Prostate gland (tissue), 2 donors: Measurements from ENCODE around the gene UBR4. TPM values are rescaled to one million over a fixed set of nuclear protein-coding genes. Genes with fewer than 3 reads are reported as not detected.

ENCODE experiments used
- DNase-seq: peaks from one replicate; pipeline ENCODE4 v3.0.0-alpha.2; 2019; ENCODE audit warnings: low spot score
- H3K27ac ChIP-seq, 2 donors: fragments of 200-600 bp; sonication (generic); 2 replicates each; pipeline ENCODE4 v1.5.1; 2017 to 2019
- H3K27me3 ChIP-seq: fragments of 200-600 bp; sonication (generic); replicated peaks from 2 replicates; pipeline ENCODE4 v1.5.1; 2019; ENCODE audit not compliant: insufficient read depth
- H3K36me3 ChIP-seq, 2 donors: fragments of 200-600 bp; sonication (generic); 1 replicate in 1 of 2; 2 replicates in 1 of 2; pipeline versions ENCODE4 v1.5.1 to v1.8.1; 2017 to 2019
- H3K4me1 ChIP-seq: fragments of 200-600 bp; sonication (generic); replicated peaks from 2 replicates; pipeline ENCODE4 v1.5.1; 2019
- H3K4me3 ChIP-seq, 2 donors: fragments of 200-600 bp; sonication (generic); 2 replicates each; pipeline ENCODE4 v1.5.1; 2017 to 2019
- H3K9me3 ChIP-seq: fragments of 200-600 bp; sonication (generic); 2 replicates; pipeline ENCODE4 v1.5.1; 2017
- POLR2A ChIP-seq: fragments of 450-650 bp; IDR thresholded peaks from one replicate; pipeline ENCODE4 v1.6.1; 2016; ENCODE audit warnings: antibody characterized with exemption, mild to moderate bottlenecking
- POLR2AphosphoS5 ChIP-seq: sonication (generic); formaldehyde crosslinking; IDR thresholded peaks from one replicate; pipeline ENCODE4 v1.6.1; 2017; ENCODE audit warnings: antibody characterized with exemption
- WGBS: methylation state at CpG from one replicate; pipeline ENCODE4 v1.1.5; 2018; 5-methylcytosine and 5-hydroxymethylcytosine counted together
- intact Hi-C: fragments of 100-400 bp; cut with DNase I; formaldehyde crosslinking; loops from one replicate; pipeline ENCODE4 v1.14.2; 2022
- total RNA-seq, 2 donors: library from RNA; depleted of rRNA; stranded (reverse); fragments of >200 nt; gene quantifications; one replicate each; pipeline ENCODE4 v1.1.0, GENCODE V29; 2016
- TF ChIP-seq, protein P1 (sequence below), 4 experiments: fragments of 200-600 bp in 2 of 4; fragments of 450-650 bp in 2 of 4; sonication (generic) in 2 of 4; IDR thresholded peaks; 1 replicate in 3 of 4; 2 replicates in 1 of 4; pipeline ENCODE4 v1.5.1; 2016 to 2019; ENCODE audit warnings: antibody characterized with exemption in 4 of 4, mild to moderate bottlenecking in 2 of 4, moderate library complexity in 2 of 4

Gene UBR4
- total RNA-seq, 2 donors from 2014 or later, result 93.5 to 311 TPM

- Histone ChIP-seq H3K9me3 (no peaks in the 10 kb centered on the region), H3K4me3 (no peak overlapping the region), H3K4me1 (no peaks in the 10 kb centered on the region), H3K27me3 (no peaks in the 10 kb centered on the region), H3K36me3 (peaks cover 45 to 60% of the 10 kb centered on the region in 2 donors), H3K27ac (no peak overlapping the region)
- intact Hi-C loops, result no loop called here
- WGBS, result 60% methylated on average over 7 of the region's 7 CpGs
- TF ChIP-seq POLR2A, result no peak
- TF ChIP-seq, protein P1, sequence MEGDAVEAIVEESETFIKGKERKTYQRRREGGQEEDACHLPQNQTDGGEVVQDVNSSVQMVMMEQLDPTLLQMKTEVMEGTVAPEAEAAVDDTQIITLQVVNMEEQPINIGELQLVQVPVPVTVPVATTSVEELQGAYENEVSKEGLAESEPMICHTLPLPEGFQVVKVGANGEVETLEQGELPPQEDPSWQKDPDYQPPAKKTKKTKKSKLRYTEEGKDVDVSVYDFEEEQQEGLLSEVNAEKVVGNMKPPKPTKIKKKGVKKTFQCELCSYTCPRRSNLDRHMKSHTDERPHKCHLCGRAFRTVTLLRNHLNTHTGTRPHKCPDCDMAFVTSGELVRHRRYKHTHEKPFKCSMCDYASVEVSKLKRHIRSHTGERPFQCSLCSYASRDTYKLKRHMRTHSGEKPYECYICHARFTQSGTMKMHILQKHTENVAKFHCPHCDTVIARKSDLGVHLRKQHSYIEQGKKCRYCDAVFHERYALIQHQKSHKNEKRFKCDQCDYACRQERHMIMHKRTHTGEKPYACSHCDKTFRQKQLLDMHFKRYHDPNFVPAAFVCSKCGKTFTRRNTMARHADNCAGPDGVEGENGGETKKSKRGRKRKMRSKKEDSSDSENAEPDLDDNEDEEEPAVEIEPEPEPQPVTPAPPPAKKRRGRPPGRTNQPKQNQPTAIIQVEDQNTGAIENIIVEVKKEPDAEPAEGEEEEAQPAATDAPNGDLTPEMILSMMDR (IDR thresholded peaks at IDR 0.05), result no peak
- no peak for TF ChIP-seq POLR2AphosphoS5
- no peak for DNase-seq
These were observed 88.9 kb downstream of the UBR4 start for GRCh38 chr1:19121192-19121591.

DNA sequence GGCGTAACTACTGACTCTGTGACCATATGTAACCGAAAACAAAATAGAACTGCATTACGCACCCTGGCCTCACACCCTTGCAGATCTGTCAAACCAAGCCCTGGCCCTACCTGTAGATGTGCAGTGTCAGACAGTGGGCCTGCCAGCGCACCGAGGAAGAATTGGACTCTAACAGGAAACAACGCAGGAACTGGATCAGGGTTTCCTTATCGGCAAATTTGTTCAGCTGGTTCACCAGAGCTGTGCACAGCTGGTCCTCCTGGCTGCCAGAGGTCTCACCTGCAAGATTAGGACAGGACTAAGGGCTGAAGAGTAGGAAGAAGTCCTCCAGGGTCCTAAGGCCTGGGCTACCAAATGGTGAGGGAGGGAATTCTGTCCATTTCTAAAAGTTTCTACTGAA lies 90.0 kb downstream of the UBR4 start:
- 91% methylated on average over 7 of the region's 7 CpGs for WGBS
- intact Hi-C loops, result no loop called here
- Histone ChIP-seq H3K27me3 (no peaks in the 10 kb centered on the region), H3K27ac (no peak overlapping the region), H3K36me3 (peaks cover 42 to 57% of the 10 kb centered on the region in 2 donors), H3K4me3 (no peak overlapping the region), H3K4me1 (no peaks in the 10 kb centered on the region), H3K9me3 (no peaks in the 10 kb centered on the region)
- TF ChIP-seq POLR2A (no peak), POLR2AphosphoS5 (no peak)
- TF ChIP-seq, protein P1 (IDR thresholded peaks at IDR 0.05), result no peak
- DNase-seq, result no peak

DNA sequence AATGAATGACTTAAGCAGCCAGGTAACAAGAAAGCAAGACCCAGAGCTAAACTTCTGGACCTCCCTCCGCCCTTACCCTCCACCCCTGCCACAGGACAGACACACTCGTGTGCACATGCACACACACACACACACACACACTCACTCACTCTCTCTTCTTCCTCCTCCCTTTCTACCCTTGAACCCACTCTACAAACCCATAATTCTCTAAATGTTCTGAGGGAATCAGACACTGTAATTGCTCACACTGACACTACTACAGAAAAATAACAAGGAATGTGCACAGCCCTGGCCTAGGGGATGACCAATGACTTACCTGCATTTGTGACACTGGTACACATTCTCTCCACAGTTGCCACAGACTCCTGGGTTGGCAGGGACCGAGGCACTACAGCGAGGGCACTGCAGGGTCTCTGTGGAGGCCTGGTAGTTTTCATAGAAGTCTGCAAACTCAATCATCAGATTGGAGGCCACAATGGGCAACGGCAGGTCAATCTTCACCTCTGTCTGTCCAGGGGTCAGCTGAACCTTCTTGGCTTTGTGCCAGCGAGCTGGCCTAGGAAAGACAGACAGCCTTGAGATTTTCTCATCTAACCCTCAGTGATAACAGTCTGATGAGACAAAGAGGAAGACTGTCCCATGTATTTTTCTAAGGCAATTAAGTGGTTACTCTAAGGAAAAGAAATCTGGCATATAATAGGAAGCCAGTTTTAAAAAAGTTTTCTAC lies 94.8 kb downstream of the UBR4 start:
- no peaks in the 10 kb centered on the region for H3K4me1 ChIP-seq
- H3K4me3 ChIP-seq, result no peak overlapping the region
- 73% methylated on average over 6 of the region's 6 CpGs for WGBS
- intact Hi-C loops, result no loop called here
- DNase-seq, result no peak
- H3K36me3 ChIP-seq, result peaks cover 30 to 75% of the 10 kb centered on the region in 2 donors
- no peaks in the 10 kb centered on the region for H3K27me3 ChIP-seq
- H3K27ac ChIP-seq, result no peak overlapping the region
- H3K9me3 ChIP-seq, result no peaks in the 10 kb centered on the region
- TF ChIP-seq POLR2AphosphoS5 (no peak), POLR2A (no peak)
- TF ChIP-seq, protein P1 (IDR thresholded peaks at IDR 0.05), result no peak

DNA sequence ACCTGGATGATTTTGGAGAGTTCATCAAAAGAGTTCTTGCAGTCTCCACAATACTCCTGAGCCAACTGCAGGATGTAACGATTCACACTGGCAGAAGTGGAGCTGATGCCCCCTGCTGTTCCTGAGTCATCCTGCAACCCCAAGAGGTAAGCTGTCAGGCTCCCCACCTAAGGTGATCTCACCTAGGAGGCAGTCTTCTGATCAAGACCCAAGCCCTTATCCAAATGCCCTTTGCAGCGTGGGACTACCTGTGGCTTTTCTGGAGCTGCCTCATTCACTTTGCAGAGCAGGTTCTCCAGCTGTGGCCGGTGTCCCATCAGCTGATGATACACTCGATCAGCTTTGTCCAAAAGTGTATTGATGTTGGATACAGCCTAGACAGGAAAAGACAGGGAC lies 96.4 kb downstream of the UBR4 start:
- no peak for DNase-seq
- intact Hi-C loops, result no loop called here
- Histone ChIP-seq H3K27me3 (no peaks in the 10 kb centered on the region), H3K36me3 (peaks cover 32 to 71% of the 10 kb centered on the region in 2 donors), H3K9me3 (no peaks in the 10 kb centered on the region), H3K4me1 (no peaks in the 10 kb centered on the region), H3K4me3 (no peak overlapping the region), H3K27ac (no peak overlapping the region)
- 62% methylated on average over 4 of the region's 4 CpGs for WGBS
- TF ChIP-seq, protein P1 (IDR thresholded peaks at IDR 0.05), result peak in 3 of 4 experiments; percentile 18 to 43 (median 38)
- TF ChIP-seq POLR2A (no peak), POLR2AphosphoS5 (no peak)
